ENCODE results near the gene EIF2S2. TPM values are rescaled to one million over a fixed set of nuclear protein-coding genes. Genes with fewer than 3 reads are reported as not detected.

Gene EIF2S2
- total RNA-seq, 1 experiment from 2014 or later, result 121 TPM

GRCh38 chr20:34047010-34047687, 64.9 kb downstream of the EIF2S2 start (continued):
- TF ChIP-seq FOSL1 (IDR thresholded peaks at IDR 0.05; ENCODE audit: low read depth) (no peak), CEBPB (IDR thresholded peaks at IDR 0.05; ENCODE audit: low read depth) (no peak), JUND (IDR thresholded peaks at IDR 0.05) (no peak)

GRCh38 chr20:34045930-34046725, 65.9 kb downstream of the EIF2S2 start:
- H3K27ac ChIP-seq (ENCODE audit: low read depth, low read length), result no peak overlapping the region
- TF ChIP-seq ZNF274 (IDR thresholded peaks at IDR 0.05; ENCODE audit: low read depth, low read length) (no peak), TCF7L2 (IDR thresholded peaks at IDR 0.05; ENCODE audit: borderline replicate concordance, extremely low read depth, insufficient read depth, insufficient read length) (no peak), EZH2 (IDR thresholded peaks at IDR 0.05) (no peak), RAD21 (IDR thresholded peaks at IDR 0.05; ENCODE audit: low read depth) (no peak), POLR2A (IDR thresholded peaks at IDR 0.05; ENCODE audit: borderline replicate concordance, extremely low read depth, insufficient read depth, insufficient read length) (no peak), SP1 (IDR thresholded peaks at IDR 0.05; ENCODE audit: low read depth) (no peak), POLR2AphosphoS5 (IDR thresholded peaks at IDR 0.05; ENCODE audit: low read depth, low read length) (no peak), EZH2phosphoT487 (IDR thresholded peaks at IDR 0.05; ENCODE audit: borderline replicate concordance) (no peak), REST (IDR thresholded peaks at IDR 0.05; ENCODE audit: low read depth) (no peak), ELF1 (IDR thresholded peaks at IDR 0.05; ENCODE audit: borderline replicate concordance, low read depth) (no peak), EGR1 (IDR thresholded peaks at IDR 0.05; ENCODE audit: low read depth) (no peak)
- TF ChIP-seq, protein P1, sequence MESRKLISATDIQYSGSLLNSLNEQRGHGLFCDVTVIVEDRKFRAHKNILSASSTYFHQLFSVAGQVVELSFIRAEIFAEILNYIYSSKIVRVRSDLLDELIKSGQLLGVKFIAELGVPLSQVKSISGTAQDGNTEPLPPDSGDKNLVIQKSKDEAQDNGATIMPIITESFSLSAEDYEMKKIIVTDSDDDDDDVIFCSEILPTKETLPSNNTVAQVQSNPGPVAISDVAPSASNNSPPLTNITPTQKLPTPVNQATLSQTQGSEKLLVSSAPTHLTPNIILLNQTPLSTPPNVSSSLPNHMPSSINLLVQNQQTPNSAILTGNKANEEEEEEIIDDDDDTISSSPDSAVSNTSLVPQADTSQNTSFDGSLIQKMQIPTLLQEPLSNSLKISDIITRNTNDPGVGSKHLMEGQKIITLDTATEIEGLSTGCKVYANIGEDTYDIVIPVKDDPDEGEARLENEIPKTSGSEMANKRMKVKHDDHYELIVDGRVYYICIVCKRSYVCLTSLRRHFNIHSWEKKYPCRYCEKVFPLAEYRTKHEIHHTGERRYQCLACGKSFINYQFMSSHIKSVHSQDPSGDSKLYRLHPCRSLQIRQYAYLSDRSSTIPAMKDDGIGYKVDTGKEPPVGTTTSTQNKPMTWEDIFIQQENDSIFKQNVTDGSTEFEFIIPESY (IDR thresholded peaks at IDR 0.05; ENCODE audit: extremely low read depth, insufficient replicate concordance, low read length), result no peak
- TF ChIP-seq, protein P2, sequence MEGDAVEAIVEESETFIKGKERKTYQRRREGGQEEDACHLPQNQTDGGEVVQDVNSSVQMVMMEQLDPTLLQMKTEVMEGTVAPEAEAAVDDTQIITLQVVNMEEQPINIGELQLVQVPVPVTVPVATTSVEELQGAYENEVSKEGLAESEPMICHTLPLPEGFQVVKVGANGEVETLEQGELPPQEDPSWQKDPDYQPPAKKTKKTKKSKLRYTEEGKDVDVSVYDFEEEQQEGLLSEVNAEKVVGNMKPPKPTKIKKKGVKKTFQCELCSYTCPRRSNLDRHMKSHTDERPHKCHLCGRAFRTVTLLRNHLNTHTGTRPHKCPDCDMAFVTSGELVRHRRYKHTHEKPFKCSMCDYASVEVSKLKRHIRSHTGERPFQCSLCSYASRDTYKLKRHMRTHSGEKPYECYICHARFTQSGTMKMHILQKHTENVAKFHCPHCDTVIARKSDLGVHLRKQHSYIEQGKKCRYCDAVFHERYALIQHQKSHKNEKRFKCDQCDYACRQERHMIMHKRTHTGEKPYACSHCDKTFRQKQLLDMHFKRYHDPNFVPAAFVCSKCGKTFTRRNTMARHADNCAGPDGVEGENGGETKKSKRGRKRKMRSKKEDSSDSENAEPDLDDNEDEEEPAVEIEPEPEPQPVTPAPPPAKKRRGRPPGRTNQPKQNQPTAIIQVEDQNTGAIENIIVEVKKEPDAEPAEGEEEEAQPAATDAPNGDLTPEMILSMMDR (IDR thresholded peaks at IDR 0.05 in 2 of 3, conservative IDR thresholded peaks at IDR 0.05 in 1 of 3; ENCODE audit: borderline replicate concordance in 1 of 3, insufficient read depth in 1 of 3, low read depth in 2 of 3, low read length in 2 of 3), result no peak

More at GRCh38 chr20:34045930-34046725, 65.9 kb downstream of the EIF2S2 start:
- Histone ChIP-seq H3K4me1 (ENCODE audit: control insufficient read depth in 1 of 2, insufficient read depth in 2 of 2, low read length in 2 of 2) (no peaks in the 10 kb centered on the region), H3K4me3 (replicated peaks in 1 of 2; ENCODE audit: low read depth in 1 of 2, low read length in 2 of 2) (no peak overlapping the region), H3K9me2 (ENCODE audit: insufficient read depth) (no peaks in the 10 kb centered on the region), H3K9ac (ENCODE audit: low read length) (no peak overlapping the region), H3K4me2 (ENCODE audit: low read length) (no peak overlapping the region), H2AFZ (ENCODE audit: low read depth, low read length, poor library complexity, severe bottlenecking) (no peak overlapping the region), H3K36me3 (ENCODE audit: control insufficient read depth in 1 of 2, insufficient read depth in 2 of 2, low read length in 2 of 2) (no peaks in the 10 kb centered on the region), H3K79me2 (ENCODE audit: insufficient read depth, low read length) (peaks cover 90% of the 10 kb centered on the region), H3K27me3 (ENCODE audit: insufficient read depth, low read length) (no peaks in the 10 kb centered on the region), H4K20me1 (ENCODE audit: insufficient read depth) (0 out of 2 replicates have a peak, but pooled peaks cover under 1% of the 10 kb centered on the region), H3K9me3 (ENCODE audit: control insufficient read depth in 1 of 2, insufficient read depth in 1 of 2, low read depth in 1 of 2, low read length in 2 of 2) (no peaks in the 10 kb centered on the region)
- intact Hi-C loops (cut with micrococcal nuclease), result no loop called here
- DNase-seq (ENCODE audit: low read depth, low spot score) (no peak), ATAC-seq (no peak)
- no TSS peak for BruUV-seq (replicated peaks)
- ChIA-PET CTCF (no interaction called here), RAD21 (ENCODE audit: low non-redundant PET in 1 of 2, low total read pairs in 2 of 2, uncharacterized antibody in 2 of 2, unreplicated experiment in 2 of 2) (no interaction called here), POLR2A (no interaction called here)

All from HCT116 (cell line).